Measurements from ENCODE around the gene PHACTR4.
"Not testable (repeated sequence)": the region's sequence is repeated elsewhere in the genome, so short reads cannot be mapped to it uniquely, and the experiment has no call there.

The PHACTR4 gene

DNA sequence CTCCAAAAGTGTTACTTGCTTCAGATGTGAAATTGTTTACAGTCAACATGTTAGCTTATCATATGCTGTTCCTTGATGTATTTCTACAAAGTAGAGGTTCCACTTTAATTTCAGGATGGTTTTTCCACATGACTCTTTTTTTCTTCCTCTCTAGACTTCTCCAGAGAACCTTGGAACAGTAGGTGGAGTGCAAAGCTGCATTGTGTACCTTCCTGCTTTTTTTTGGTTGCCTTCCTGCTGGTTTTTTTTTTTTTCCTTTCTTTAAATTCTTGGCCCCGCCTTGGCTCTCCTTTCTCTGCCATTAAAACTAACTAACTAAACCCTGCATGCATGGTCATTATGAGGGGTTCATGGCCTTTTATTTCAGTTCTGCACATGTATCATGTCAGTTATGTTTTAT is 88.1 kb downstream of the PHACTR4 start:
- H3K4me3 ChIP-seq (ENCODE audit: control insufficient read depth, low read depth, low read length): no peak overlapping the region
- TF ChIP-seq, protein P1, sequence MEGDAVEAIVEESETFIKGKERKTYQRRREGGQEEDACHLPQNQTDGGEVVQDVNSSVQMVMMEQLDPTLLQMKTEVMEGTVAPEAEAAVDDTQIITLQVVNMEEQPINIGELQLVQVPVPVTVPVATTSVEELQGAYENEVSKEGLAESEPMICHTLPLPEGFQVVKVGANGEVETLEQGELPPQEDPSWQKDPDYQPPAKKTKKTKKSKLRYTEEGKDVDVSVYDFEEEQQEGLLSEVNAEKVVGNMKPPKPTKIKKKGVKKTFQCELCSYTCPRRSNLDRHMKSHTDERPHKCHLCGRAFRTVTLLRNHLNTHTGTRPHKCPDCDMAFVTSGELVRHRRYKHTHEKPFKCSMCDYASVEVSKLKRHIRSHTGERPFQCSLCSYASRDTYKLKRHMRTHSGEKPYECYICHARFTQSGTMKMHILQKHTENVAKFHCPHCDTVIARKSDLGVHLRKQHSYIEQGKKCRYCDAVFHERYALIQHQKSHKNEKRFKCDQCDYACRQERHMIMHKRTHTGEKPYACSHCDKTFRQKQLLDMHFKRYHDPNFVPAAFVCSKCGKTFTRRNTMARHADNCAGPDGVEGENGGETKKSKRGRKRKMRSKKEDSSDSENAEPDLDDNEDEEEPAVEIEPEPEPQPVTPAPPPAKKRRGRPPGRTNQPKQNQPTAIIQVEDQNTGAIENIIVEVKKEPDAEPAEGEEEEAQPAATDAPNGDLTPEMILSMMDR (conservative IDR thresholded peaks at IDR 0.05; ENCODE audit: control insufficient read depth, insufficient read depth, low read depth, low read length): no peak
- DNase-seq (ENCODE audit: low read depth): no peak

DNA sequence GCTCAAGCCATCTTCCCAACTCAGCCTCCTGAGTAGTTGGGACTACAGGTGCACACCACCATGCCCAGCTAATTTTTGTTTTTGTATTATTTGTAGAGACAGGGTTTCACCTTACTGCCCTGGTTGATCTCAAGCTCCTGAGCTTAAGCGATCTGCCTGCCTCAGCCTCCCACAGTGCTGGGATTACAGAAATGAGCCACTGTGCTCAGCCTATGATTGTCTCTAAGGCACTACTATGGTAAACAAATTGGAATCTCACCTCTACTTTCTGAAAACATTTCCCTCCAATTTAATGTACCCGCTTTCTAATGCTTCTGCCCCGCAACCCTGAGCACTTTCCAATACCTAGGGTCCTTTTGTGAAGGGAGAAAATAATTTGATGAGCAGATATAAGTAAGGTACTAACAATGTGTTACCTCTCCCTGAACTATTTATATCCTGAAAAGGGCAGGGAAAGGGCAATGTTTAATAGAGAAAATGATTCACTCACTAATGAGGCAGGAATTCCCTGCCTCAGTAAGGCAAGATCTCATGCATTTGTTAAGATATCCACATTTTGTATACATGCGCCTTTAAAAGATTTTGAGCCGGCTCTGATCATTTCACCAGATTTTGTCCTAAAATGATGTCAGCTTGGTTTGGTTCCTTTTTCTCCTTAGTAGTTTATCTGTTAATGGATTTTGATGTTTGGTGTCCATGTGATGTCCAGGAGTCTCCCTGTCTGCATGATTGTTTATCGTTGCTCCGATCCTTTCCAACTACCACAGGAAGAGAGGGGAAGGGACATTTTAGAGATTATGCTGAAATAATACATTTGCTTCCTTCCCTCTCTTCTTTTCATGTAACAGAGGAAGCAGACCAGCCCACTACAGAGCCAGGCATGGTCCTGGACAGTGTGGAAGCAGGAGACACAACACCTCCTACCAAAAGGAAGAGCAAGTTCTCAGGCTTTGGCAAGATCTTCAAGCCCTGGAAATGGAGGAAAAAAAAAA is 89.0 kb downstream of the PHACTR4 start:
- H3K4me3 ChIP-seq (ENCODE audit: control insufficient read depth, low read depth, low read length): no peak overlapping the region
- no peak for DNase-seq (ENCODE audit: low read depth)
- TF ChIP-seq, protein P1 (conservative IDR thresholded peaks at IDR 0.05; ENCODE audit: control insufficient read depth, insufficient read depth, low read depth, low read length): no peak

DNA sequence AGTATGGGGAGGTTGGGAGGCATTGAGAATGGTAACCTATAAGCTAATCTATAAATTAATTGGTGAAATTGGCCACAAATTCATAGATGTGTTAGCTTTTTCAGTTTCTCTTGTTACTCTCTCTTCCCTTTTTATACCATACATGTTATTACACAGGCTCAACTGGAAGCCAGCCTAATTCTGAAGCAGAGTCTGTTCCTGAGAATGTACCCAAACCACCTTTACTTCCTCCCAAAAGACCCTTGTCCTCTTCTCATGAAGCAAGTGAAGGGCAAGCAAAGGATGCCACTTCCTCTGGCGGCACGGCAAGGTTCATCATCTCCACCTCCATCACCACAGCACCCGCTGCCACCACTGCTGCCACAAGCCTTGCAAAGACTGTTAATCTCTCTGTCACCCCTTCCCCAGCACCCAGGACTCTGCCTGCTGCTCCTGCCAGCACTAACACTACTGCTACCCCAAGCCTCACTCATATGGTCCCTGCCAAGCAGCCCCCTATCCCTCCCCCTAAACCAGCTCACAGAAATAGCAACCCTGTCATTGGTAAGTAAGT is 96.8 kb downstream of the PHACTR4 start:
- no peak for DNase-seq (ENCODE audit: low read depth)
- TF ChIP-seq, protein P1 (conservative IDR thresholded peaks at IDR 0.05; ENCODE audit: control insufficient read depth, insufficient read depth, low read depth, low read length): no peak
- H3K4me3 ChIP-seq (ENCODE audit: control insufficient read depth, low read depth, low read length): no peak overlapping the region

DNA sequence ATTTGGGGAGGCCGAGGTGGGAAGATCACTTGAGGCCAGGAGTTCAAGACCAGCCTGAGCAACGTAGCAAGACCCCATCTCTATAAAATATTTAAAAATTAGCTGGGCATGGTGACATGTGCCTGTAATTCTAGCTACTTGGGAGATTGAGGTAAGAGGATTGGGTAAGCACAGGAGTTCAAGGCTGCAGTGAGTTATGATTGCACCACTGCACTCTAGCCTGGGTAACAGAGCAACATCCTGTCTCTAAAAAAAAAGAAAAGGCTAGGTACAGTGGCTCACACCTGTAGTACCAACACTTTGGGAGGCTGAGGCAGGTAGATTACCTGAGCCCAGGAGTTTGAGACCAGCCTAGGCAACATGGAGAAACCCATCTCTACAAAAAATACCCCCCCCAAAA is 100.6 kb downstream of the PHACTR4 start:
- TF ChIP-seq, protein P1 (conservative IDR thresholded peaks at IDR 0.05; ENCODE audit: control insufficient read depth, insufficient read depth, low read depth, low read length): no peak
- DNase-seq (ENCODE audit: low read depth): no peak
- H3K4me3 ChIP-seq (ENCODE audit: control insufficient read depth, low read depth, low read length): no peak overlapping the region

DNA sequence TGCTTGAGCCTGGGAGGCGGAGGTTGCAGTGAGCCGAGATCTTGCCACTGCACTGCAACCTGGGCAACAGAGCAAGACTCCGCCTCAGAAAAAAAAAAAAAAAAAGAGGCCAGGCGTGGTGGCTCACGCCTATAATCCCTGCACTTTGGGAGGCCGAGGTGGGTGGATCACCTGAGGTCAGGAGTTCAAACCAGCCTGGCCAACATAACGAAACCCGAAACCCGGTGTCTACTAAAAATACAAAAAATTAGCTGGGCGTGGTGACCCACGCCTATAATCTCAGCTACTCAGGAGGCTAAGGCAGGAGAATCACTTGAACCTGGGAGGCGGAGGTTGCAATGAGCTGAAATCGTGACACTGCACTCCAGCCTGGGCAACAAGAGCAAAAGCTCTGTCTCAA is 110.0 kb downstream of the PHACTR4 start:
- not testable (repeated sequence) for DNase-seq (ENCODE audit: low read depth); H3K4me3 ChIP-seq (ENCODE audit: control insufficient read depth, low read depth, low read length)

DNA sequence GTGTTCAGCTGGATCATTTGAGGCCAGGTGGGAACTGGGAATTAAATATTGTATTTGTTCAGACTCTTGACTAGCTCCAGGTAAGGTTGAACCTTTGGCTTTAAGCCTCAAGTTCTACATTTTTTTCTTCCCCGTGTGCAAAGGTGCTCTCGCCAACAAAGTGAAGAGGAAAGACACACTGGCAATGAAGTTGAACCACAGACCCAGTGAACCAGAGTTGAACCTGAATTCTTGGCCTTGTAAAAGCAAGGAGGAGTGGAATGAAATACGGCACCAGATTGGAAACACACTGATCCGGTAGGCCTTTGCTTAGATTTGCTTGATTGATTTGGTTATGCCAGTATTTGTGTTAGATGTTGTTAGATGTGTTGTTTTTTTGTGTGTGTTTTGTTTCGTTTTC is 110.8 kb downstream of the PHACTR4 start:
- no peak overlapping the region for H3K4me3 ChIP-seq (ENCODE audit: control insufficient read depth, low read depth, low read length)
- no peak for DNase-seq (ENCODE audit: low read depth)
- TF ChIP-seq, protein P1 (conservative IDR thresholded peaks at IDR 0.05; ENCODE audit: control insufficient read depth, insufficient read depth, low read depth, low read length): no peak

DNA sequence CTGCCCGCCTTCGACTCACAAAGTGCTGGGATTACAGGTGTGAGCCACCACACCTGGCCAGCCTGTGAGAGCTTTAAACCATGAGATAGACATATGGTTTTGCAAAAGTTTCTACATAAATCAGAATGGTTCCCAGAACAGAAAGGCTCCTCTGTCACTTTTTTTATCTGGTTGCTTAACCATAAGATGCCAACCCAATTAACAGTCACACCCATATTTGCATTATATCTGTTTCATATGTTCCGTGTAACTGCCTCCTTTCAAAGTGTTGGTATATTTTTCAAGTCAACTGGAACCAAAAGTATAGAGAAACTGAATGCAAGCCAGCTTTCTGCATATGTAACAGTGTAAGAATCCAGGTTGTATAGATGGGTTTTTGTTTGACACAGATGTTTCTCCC is 112.6 kb downstream of the PHACTR4 start:
- TF ChIP-seq, protein P1 (conservative IDR thresholded peaks at IDR 0.05; ENCODE audit: control insufficient read depth, insufficient read depth, low read depth, low read length): no peak
- DNase-seq (ENCODE audit: low read depth): no peak
- no peak overlapping the region for H3K4me3 ChIP-seq (ENCODE audit: control insufficient read depth, low read depth, low read length)
